VCaP (cell line): ENCODE data around the gene DIP2C.

Source experiments
- H3K27ac ChIP-seq: fragments of 450-650 bp; 2 replicates; pipeline ENCODE4 v1.5.1; 2017
- CTCF ChIP-seq: fragments of 450-650 bp; conservative IDR thresholded peaks from 2 replicates; pipeline ENCODE4 v1.5.1; 2017; ENCODE audit warnings: mild to moderate bottlenecking, moderate library complexity

Gene DIP2C

GRCh38 chr10:522350-522749 is 167.1 kb downstream of the DIP2C start:
- no peak for TF ChIP-seq CTCF
- no peak overlapping the region for H3K27ac ChIP-seq

DNA sequence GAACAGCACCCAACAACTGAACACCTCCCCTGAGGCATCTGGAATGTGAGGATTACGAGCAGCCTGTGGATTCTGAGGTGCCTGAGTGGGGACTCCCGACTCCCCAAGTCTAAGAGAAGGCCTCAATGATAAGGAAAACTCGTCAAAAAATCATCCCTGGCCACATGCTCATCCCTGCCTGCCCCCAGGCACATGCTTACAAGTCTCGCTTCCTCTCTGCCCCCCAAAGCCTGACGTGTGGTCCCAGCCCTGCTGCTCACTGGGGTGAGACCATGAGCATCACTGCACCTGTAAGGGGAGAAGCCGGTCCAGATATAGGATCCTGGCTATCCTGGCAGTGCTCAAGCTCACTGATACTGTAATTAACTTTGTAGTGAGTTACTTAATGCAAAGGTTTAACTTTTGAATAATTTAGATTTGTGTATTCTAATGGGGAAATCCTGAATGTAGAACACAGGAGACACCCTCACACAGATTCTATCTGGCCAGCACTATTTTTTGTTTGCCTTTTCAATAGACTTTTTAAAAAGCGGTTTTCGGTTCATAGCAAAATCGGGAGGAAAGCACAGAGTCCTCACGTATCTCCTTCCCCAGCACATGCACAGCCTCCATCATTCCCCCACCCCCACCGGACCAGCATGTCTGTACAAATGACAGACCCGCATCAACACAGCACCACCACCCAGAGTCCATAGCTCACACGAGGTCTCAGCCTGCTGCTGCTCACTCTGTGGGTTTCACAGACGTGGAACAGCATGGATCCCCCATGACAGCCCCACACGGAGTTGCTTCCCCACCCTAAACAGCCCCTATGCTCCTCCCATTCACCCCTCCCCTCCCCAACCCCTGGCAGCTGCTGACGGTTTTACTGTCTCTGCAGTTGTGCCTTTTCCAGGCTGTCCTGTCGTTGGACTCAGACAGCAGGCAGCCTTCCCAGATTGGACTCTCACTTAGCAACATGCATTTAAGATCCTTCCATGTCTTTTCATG is 167.9 kb downstream of the DIP2C start:
- H3K27ac ChIP-seq = peak overlapping the region; percentile 37

DNA sequence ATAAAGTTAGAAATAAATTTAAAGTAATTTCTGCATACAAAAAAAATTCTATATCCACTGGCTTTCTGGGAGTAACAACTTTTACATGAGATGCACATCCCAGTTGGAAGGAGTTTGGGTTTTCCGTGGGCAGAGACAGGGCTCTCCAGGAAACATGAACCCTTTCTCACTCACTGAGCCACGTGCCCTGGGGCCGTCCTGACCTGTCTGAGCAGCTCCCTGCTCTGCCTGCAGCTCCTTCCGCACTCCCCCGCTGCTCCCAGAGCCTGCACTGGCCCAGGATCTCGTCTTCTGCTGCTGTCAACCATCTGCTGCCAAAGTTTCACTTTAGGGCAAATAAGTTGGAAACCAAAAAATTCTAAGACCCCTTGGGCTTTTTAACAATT is 169.1 kb downstream of the DIP2C start:
- peak overlapping the region; percentile 37 for H3K27ac ChIP-seq
- no peak for TF ChIP-seq CTCF

More for the DNA sequence above, 167.9 kb downstream of the DIP2C start:
- TF ChIP-seq CTCF = no peak

DNA sequence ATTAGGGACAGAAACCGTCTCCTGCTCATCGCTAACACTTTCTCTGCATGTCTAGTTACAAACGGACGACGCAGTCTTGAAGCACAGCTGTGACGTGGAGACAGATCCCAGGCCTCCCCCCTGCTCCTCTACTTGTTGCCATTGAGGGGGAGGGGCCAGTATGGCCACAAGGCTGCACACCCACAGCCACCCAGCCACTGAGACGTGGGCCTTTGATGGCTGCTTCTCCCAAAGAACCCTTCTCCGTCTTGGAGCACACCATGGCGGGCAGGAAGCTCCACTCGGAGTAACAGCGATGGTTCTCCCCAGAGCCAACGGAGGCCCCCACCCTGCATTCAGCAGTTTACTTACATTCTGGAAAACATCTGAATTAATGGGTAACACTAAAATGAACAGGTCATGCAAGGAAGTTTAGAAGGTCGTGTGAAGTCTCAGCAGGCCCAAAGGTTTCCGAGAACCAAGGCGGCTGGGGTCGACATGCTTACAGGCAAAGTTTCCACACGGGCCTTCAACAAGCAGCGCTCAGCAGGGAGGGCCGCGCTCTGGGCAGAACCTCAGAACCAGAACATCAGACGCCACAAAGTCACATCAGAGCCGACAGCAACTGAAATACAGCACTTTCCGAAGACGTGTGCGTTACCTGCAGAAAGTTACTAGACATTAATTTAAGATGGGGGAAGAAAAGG is 169.6 kb downstream of the DIP2C start:
- TF ChIP-seq CTCF = no peak
- H3K27ac ChIP-seq = peak overlapping the region; percentile 37

- no peak for TF ChIP-seq CTCF
- no peak overlapping the region for H3K27ac ChIP-seq
Observed at GRCh38 chr10:519055-519715, 170.3 kb downstream of the DIP2C start.

- TF ChIP-seq CTCF = no peak
- H3K27ac ChIP-seq = no peak overlapping the region
Observed at GRCh38 chr10:517872-518475, 171.5 kb downstream of the DIP2C start.
